ENCODE measurements around the gene KCNT2. TPM values are rescaled to one million over a fixed set of nuclear protein-coding genes. Genes with fewer than 3 reads are reported as not detected.

Gene KCNT2
- total and polyA plus RNA-seq, 4 donors = 11.2 to 43.1 (median 23.3) TPM

DNA sequence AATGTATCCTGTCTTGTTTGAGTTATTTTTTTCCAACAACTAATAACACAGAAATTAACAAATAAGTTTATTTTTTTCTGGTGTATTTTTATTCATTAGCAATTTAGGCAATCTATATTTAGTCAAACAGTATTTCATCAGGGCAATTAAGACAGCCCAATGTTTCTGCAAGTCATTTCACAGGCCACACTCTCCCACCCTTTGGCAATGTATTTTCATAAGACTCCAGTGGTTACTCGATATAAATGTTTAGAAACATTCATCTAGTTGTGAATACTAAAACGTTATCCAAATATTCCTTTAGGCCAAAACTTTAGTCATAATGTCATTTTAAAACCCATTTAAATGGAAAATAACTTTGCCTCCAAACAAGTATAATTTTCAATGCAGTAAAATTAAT lies 142.1 kb downstream of the KCNT2 start:
- Histone ChIP-seq H3K36me3 (ENCODE audit: control insufficient read depth, insufficient read depth, low read length) (no peaks in the 10 kb centered on the region), H3K9me3 (ENCODE audit: control insufficient read depth, insufficient read depth, low read length) (no peaks in the 10 kb centered on the region), H3K27me3 (ENCODE audit: control insufficient read depth, insufficient read depth, low read length) (no peaks in the 10 kb centered on the region), H3K27ac (ENCODE audit: low read depth, low read length) (no peak overlapping the region), H3K4me3 (ENCODE audit: low read depth, low read length) (no peak overlapping the region), H3K4me1 (ENCODE audit: control insufficient read depth, insufficient read depth, low read length) (no peaks in the 10 kb centered on the region)
- no CpG with 5 or more reads among the region's 2 CpGs for WGBS (ENCODE audit: insufficient coverage)
- no peak for DNase-seq (ENCODE audit: low read depth in 4 of 6, low spot score in 6 of 6)

GRCh38 chr1:196464480-196464941 lies 143.7 kb downstream of the KCNT2 start:
- peak in 2 of 6 donors; percentile 8 to 37 for DNase-seq (ENCODE audit: low read depth in 4 of 6, low spot score in 6 of 6)
- no peaks in the 10 kb centered on the region for H3K4me1 ChIP-seq (ENCODE audit: control insufficient read depth, insufficient read depth, low read length)
- no peaks in the 10 kb centered on the region for H3K36me3 ChIP-seq (ENCODE audit: control insufficient read depth, insufficient read depth, low read length)
- H3K9me3 ChIP-seq (ENCODE audit: control insufficient read depth, insufficient read depth, low read length) = no peaks in the 10 kb centered on the region
- no peaks in the 10 kb centered on the region for H3K27me3 ChIP-seq (ENCODE audit: control insufficient read depth, insufficient read depth, low read length)
- no peak overlapping the region for H3K27ac ChIP-seq (ENCODE audit: low read depth, low read length)
- H3K4me3 ChIP-seq (ENCODE audit: low read depth, low read length) = no peak overlapping the region
- WGBS (ENCODE audit: insufficient coverage) = no CpG with 5 or more reads among the region's 1 CpG

- no peak for DNase-seq (ENCODE audit: low read depth in 4 of 6, low spot score in 6 of 6)
- H3K27me3 ChIP-seq (ENCODE audit: control insufficient read depth, insufficient read depth, low read length) = no peaks in the 10 kb centered on the region
- H3K4me3 ChIP-seq (ENCODE audit: low read depth, low read length) = no peak overlapping the region
- H3K36me3 ChIP-seq (ENCODE audit: control insufficient read depth, insufficient read depth, low read length) = no peaks in the 10 kb centered on the region
- WGBS (ENCODE audit: insufficient coverage) = no CpG with 5 or more reads among the region's 2 CpGs
- H3K27ac ChIP-seq (ENCODE audit: low read depth, low read length) = no peak overlapping the region
- no peaks in the 10 kb centered on the region for H3K9me3 ChIP-seq (ENCODE audit: control insufficient read depth, insufficient read depth, low read length)
- H3K4me1 ChIP-seq (ENCODE audit: control insufficient read depth, insufficient read depth, low read length) = no peaks in the 10 kb centered on the region
Observed at GRCh38 chr1:196462086-196462485, 146.2 kb downstream of the KCNT2 start.

- Histone ChIP-seq H3K27ac (ENCODE audit: low read depth, low read length) (no peak overlapping the region), H3K4me3 (ENCODE audit: low read depth, low read length) (no peak overlapping the region), H3K4me1 (ENCODE audit: control insufficient read depth, insufficient read depth, low read length) (no peaks in the 10 kb centered on the region), H3K27me3 (ENCODE audit: control insufficient read depth, insufficient read depth, low read length) (no peaks in the 10 kb centered on the region), H3K36me3 (ENCODE audit: control insufficient read depth, insufficient read depth, low read length) (no peaks in the 10 kb centered on the region), H3K9me3 (ENCODE audit: control insufficient read depth, insufficient read depth, low read length) (no peaks in the 10 kb centered on the region)
- DNase-seq (ENCODE audit: low read depth in 4 of 6, low spot score in 6 of 6) = peak in 1 of 6 donors; percentile 21
- WGBS (ENCODE audit: insufficient coverage) = no CpG with 5 or more reads among the region's 3 CpGs
Observed at GRCh38 chr1:196461521-196461920, 146.7 kb downstream of the KCNT2 start.

DNA sequence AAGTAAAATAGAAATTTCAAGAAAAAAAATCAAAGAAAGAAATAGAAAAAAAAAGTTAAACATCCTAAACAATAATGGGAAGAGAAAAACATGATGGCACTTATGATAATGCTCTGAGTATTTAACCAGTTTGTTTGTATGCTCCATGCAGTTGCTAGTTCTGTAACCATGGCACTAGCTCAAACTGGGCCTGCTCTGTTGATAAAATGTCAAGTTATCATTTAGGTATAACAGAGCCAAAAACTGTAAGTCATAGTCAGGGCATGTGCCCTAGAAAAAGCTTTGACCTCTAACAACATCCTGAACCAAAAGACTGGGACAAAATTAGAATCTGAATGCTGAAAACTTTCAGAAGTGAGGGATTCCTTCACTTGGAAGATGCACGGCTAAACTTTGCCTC lies 148.9 kb downstream of the KCNT2 start:
- H3K27ac ChIP-seq (ENCODE audit: low read depth, low read length) = no peak overlapping the region

DNA sequence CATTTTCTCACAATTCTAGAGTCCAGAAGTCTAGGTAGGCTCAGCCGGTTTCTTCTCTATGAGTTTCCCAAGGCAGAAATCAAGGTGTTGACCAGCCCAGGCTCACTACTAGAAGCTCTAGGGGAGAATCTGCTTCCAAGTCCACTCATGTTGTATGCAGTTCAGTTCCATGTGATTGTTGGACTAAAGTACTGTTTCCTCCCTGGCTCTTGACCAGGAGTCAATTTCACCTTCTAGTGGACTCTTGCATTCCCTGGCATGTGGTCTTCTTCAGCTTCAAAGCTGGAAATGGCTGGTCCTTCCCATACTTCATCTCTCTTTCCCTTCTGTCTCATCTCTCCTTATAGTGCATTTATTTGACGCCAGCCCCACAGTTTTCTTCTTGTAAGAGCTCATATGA lies 153.4 kb downstream of the KCNT2 start:
- Histone ChIP-seq H3K27me3 (ENCODE audit: control insufficient read depth, insufficient read depth, low read length) (no peaks in the 10 kb centered on the region), H3K27ac (ENCODE audit: low read depth, low read length) (no peak overlapping the region), H3K36me3 (ENCODE audit: control insufficient read depth, insufficient read depth, low read length) (no peaks in the 10 kb centered on the region), H3K9me3 (ENCODE audit: control insufficient read depth, insufficient read depth, low read length) (no peaks in the 10 kb centered on the region), H3K4me3 (ENCODE audit: low read depth, low read length) (no peak overlapping the region), H3K4me1 (ENCODE audit: control insufficient read depth, insufficient read depth, low read length) (no peaks in the 10 kb centered on the region)
- 100% methylated on average over 1 of the region's 2 CpGs for WGBS (ENCODE audit: insufficient coverage)
- no peak for DNase-seq (ENCODE audit: low read depth in 4 of 6, low spot score in 6 of 6)

More for the DNA sequence above, 148.9 kb downstream of the KCNT2 start:
- DNase-seq (ENCODE audit: low read depth in 4 of 6, low spot score in 6 of 6) = no peak
- Histone ChIP-seq H3K36me3 (ENCODE audit: control insufficient read depth, insufficient read depth, low read length) (no peaks in the 10 kb centered on the region), H3K9me3 (ENCODE audit: control insufficient read depth, insufficient read depth, low read length) (no peaks in the 10 kb centered on the region), H3K27me3 (ENCODE audit: control insufficient read depth, insufficient read depth, low read length) (no peaks in the 10 kb centered on the region), H3K4me1 (ENCODE audit: control insufficient read depth, insufficient read depth, low read length) (no peaks in the 10 kb centered on the region), H3K4me3 (ENCODE audit: low read depth, low read length) (no peak overlapping the region)
- WGBS (ENCODE audit: insufficient coverage) = 80% methylated on average over 1 of the region's 1 CpG

DNA sequence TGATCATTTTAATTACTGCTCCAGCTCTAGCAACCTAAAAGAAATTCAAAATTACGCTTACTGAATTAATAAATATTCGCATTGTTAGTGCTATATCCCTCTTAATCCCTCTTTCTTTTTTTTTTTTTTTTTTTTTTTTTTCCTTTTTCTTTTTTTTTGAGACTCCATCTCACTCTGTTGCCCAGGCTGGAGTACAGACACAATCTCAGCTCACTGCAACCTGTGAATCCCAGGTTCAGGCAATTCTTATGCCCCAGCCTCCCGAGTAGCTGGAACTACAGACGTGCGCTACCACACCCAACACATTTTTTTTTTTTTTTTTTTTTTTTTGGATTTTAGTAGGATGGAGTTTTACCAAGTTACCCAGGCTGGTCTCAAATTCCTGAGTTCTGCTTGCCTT lies 157.1 kb downstream of the KCNT2 start:
- no CpG with 5 or more reads among the region's 5 CpGs for WGBS (ENCODE audit: insufficient coverage)
- H3K9me3 ChIP-seq (ENCODE audit: control insufficient read depth, insufficient read depth, low read length) = no peaks in the 10 kb centered on the region
- H3K27ac ChIP-seq (ENCODE audit: low read depth, low read length) = no peak overlapping the region
- H3K4me1 ChIP-seq (ENCODE audit: control insufficient read depth, insufficient read depth, low read length) = no peaks in the 10 kb centered on the region
- DNase-seq (ENCODE audit: low read depth in 4 of 6, low spot score in 6 of 6) = no peak
- no peaks in the 10 kb centered on the region for H3K27me3 ChIP-seq (ENCODE audit: control insufficient read depth, insufficient read depth, low read length)
- H3K4me3 ChIP-seq (ENCODE audit: low read depth, low read length) = no peak overlapping the region
- H3K36me3 ChIP-seq (ENCODE audit: control insufficient read depth, insufficient read depth, low read length) = no peaks in the 10 kb centered on the region

DNA sequence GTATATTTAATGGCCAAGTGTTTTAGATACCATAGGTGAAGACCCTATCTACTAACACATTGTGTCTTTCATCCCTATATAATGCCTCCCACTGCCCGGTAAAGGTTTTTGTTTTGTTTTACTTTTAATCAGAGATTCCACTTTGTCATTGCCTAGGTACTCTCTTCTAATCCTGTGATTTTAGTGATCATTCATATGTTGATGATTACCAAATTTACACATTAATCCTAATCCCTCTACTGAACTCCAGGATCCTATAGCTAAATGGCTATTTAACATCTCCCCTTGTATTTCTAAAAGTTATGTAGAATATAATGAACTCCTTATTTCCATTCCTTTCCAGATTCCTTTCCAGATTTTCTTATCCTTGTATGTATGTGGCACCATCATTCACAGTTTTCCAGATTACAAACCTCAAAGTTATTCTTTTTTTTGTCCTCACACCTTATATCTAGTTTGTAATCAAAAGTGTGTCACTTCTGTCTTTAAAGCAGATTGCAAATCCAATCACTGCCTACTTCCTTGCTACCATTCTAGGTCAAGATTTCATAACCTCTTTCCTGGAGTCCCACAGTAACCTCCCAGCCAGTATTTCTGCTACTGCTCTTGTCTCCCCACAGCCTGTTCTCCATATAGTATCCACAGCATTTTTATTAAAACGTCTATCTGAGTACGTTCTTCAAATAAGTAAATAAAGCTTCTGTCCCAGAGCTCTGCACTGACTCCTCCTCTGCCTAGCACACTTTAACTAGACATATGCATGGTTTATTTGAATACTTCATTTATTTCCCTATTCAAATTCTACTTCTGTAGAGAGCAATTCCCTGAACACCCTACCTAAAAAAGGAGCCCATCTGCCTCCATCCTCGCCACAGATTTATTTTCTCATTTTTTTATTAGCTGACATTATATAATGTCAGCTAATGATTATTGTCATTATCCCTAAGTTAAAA lies 157.8 kb downstream of the KCNT2 start:
- no peak overlapping the region for H3K4me3 ChIP-seq (ENCODE audit: low read depth, low read length)
- no peak overlapping the region for H3K27ac ChIP-seq (ENCODE audit: low read depth, low read length)
- H3K9me3 ChIP-seq (ENCODE audit: control insufficient read depth, insufficient read depth, low read length) = no peaks in the 10 kb centered on the region
- H3K36me3 ChIP-seq (ENCODE audit: control insufficient read depth, insufficient read depth, low read length) = no peaks in the 10 kb centered on the region
- no peak for DNase-seq (ENCODE audit: low read depth in 4 of 6, low spot score in 6 of 6)
- no peaks in the 10 kb centered on the region for H3K4me1 ChIP-seq (ENCODE audit: control insufficient read depth, insufficient read depth, low read length)
- H3K27me3 ChIP-seq (ENCODE audit: control insufficient read depth, insufficient read depth, low read length) = no peaks in the 10 kb centered on the region
- WGBS (ENCODE audit: insufficient coverage) = 66% methylated on average over 2 of the region's 4 CpGs

DNA sequence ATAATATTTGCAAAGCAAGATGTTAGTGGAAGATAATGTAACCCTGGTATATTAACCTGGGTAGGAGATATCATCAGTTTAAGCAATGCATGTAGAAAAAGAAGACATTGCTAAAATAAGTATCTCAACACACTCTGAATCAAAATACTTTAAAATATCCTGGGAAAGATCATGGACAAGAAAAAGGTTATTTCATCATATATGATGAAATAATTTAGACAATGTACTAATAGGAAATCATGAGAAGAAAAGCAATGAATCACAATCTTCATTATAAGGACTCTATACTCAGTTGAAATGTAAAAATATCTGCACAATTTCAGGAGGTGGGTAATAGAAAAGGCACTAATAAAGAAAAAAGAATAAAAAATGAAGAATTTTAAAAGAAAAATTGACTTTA lies 158.8 kb downstream of the KCNT2 start:
- Histone ChIP-seq H3K9me3 (ENCODE audit: control insufficient read depth, insufficient read depth, low read length) (no peaks in the 10 kb centered on the region), H3K4me1 (ENCODE audit: control insufficient read depth, insufficient read depth, low read length) (no peaks in the 10 kb centered on the region), H3K27ac (ENCODE audit: low read depth, low read length) (no peak overlapping the region), H3K36me3 (ENCODE audit: control insufficient read depth, insufficient read depth, low read length) (no peaks in the 10 kb centered on the region), H3K27me3 (ENCODE audit: control insufficient read depth, insufficient read depth, low read length) (no peaks in the 10 kb centered on the region), H3K4me3 (ENCODE audit: low read depth, low read length) (no peak overlapping the region)
- no peak for DNase-seq (ENCODE audit: low read depth in 4 of 6, low spot score in 6 of 6)

- Histone ChIP-seq H3K27ac (ENCODE audit: low read depth, low read length) (no peak overlapping the region), H3K4me1 (ENCODE audit: control insufficient read depth, insufficient read depth, low read length) (no peaks in the 10 kb centered on the region), H3K4me3 (ENCODE audit: low read depth, low read length) (no peak overlapping the region), H3K9me3 (ENCODE audit: control insufficient read depth, insufficient read depth, low read length) (no peaks in the 10 kb centered on the region), H3K36me3 (ENCODE audit: control insufficient read depth, insufficient read depth, low read length) (no peaks in the 10 kb centered on the region), H3K27me3 (ENCODE audit: control insufficient read depth, insufficient read depth, low read length) (no peaks in the 10 kb centered on the region)
- no peak for DNase-seq (ENCODE audit: low read depth in 4 of 6, low spot score in 6 of 6)
- no CpG with 5 or more reads among the region's 1 CpG for WGBS (ENCODE audit: insufficient coverage)
Observed at GRCh38 chr1:196445775-196446174, 162.5 kb downstream of the KCNT2 start.

Data from spinal cord (tissue), 10 donors.